Fibroblast of the aortic adventitia (primary cell): ENCODE results near the gene TEX48. TPM values are rescaled to one million over a fixed set of nuclear protein-coding genes. Genes with fewer than 3 reads are reported as not detected.

Source experiments
- DNase-seq: peaks from one replicate; pipeline ENCODE4 v3.0.0-alpha.2; 2010; ENCODE audit warnings: low read depth
- H3K4me3 ChIP-seq: 2 replicates; pipeline ENCODE4 v1.5.1; 2011; ENCODE audit warnings: low read depth, mild to moderate bottlenecking, control low read depth, low read length, moderate library complexity
- total RNA-seq: library from RNA; depleted of rRNA; stranded (reverse); fragments of >200 nt; gene quantifications from 2 replicates; pipeline ENCODE4 v1.2.3, GENCODE V29; 2012; ENCODE audit warnings: low replicate concordance
- TF ChIP-seq, protein P1 (sequence below): IDR thresholded peaks from 2 replicates; pipeline ENCODE4 v1.5.1; 2011; ENCODE audit warnings: mild to moderate bottlenecking, low read length, control low read depth, inconsistent platforms; ENCODE audit not compliant: insufficient read depth

TEX48 gene
- total RNA-seq, 1 donor = not detected

DNA sequence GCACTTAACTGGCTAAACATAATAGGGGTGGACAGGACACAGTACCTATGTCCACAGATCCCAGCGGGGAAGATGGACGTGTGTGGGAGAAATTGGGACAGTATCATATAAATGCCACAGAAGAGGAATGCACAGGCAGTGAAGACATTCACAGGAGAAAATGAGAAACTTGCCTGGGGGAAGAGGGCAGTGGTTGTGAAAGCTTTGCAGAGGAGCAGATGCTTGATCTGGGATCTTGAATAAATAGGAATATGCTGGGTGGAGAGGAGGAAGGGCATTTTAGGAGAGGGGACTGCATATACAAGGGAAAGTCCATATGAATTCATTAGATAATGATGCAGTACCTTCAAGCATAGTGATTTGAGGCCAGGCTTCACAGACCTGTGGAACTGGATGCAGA, 57.3 kb downstream of the TEX48 start:
- TF ChIP-seq, protein P1, sequence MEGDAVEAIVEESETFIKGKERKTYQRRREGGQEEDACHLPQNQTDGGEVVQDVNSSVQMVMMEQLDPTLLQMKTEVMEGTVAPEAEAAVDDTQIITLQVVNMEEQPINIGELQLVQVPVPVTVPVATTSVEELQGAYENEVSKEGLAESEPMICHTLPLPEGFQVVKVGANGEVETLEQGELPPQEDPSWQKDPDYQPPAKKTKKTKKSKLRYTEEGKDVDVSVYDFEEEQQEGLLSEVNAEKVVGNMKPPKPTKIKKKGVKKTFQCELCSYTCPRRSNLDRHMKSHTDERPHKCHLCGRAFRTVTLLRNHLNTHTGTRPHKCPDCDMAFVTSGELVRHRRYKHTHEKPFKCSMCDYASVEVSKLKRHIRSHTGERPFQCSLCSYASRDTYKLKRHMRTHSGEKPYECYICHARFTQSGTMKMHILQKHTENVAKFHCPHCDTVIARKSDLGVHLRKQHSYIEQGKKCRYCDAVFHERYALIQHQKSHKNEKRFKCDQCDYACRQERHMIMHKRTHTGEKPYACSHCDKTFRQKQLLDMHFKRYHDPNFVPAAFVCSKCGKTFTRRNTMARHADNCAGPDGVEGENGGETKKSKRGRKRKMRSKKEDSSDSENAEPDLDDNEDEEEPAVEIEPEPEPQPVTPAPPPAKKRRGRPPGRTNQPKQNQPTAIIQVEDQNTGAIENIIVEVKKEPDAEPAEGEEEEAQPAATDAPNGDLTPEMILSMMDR = no peak
- no peak for DNase-seq
- no peak overlapping the region for H3K4me3 ChIP-seq

DNA sequence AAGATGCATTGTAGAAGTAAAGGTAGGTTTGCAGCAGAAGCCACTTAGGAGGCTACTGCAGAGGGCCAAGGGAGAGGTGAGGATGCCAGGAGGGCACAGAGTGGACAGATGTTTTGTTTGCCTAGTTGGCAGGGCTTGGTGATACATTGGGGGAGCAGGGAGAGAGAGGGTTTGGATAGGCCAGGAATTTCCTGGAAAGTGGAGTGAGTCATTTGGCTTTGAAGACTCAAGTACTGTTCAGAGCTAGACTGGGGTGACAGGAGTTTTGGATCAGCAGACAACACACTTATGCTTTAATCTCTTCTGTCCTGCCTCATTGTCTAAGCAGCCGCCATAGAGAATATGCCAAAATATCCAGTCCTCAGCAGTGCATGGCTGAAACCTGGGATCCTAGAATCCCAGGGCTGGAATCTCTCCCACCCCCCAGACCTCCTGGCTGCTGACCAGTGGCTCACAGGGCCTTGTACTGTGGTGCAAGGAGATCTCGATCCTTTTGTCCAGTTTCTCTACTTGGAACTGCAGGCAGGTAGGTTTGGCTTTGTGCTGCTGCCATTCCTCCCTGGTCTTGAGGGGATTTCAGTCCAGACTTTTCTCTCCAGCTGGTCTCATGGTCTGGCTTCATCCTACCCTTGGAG, 59.9 kb downstream of the TEX48 start:
- TF ChIP-seq, protein P1 = no peak
- DNase-seq = peak; percentile 96
- H3K4me3 ChIP-seq = no peak overlapping the region

DNA sequence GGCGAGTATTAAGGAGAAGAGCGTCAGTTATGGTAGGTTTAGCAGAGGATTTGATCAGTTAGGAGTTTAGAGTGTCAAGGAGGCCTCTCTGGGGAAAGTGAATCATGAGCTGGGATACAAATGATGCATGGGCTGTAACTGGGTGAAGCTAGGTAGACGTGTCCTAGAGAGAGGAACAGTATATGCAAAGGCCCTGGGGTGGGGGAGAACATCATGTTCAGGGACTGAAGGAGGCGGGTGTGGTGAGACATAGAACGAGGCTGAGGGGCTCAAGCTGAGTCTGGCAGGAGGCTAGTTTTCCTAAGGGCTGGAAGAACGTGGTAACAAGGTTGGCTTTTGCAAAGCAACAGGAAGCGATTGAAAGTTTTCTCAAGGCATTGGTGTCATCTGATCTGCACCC, 60.4 kb downstream of the TEX48 start:
- TF ChIP-seq, protein P1 = no peak
- no peak for DNase-seq
- no peak overlapping the region for H3K4me3 ChIP-seq

DNA sequence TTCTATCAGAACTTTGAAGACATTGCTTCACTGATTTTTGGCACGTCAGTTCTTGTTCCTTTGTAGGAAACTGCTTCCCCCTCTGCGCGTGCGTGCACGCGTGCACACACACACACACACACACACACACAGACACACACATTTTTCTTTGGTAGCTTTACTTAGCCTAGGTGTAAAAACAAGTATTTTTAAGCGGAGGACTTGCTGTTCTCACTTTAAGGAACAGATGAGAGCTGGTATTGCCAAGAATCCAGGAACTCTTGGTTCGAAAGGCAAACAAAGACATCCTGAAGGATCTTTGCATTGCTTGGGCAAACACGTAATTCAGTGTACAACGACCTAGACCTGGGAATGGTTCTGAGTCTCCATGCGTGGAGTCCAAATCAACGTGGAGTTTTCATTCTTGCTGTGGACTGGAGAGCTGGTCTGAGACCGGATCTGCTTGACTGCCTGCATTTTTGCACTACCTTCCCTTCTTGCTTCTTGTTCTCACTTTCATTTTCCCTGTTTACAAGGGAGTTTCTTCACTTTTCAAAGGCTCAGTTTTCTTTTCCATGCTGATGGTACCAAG, 62.7 kb downstream of the TEX48 start:
- TF ChIP-seq, protein P1 = no peak
- H3K4me3 ChIP-seq = no peak overlapping the region
- DNase-seq = no peak

DNA sequence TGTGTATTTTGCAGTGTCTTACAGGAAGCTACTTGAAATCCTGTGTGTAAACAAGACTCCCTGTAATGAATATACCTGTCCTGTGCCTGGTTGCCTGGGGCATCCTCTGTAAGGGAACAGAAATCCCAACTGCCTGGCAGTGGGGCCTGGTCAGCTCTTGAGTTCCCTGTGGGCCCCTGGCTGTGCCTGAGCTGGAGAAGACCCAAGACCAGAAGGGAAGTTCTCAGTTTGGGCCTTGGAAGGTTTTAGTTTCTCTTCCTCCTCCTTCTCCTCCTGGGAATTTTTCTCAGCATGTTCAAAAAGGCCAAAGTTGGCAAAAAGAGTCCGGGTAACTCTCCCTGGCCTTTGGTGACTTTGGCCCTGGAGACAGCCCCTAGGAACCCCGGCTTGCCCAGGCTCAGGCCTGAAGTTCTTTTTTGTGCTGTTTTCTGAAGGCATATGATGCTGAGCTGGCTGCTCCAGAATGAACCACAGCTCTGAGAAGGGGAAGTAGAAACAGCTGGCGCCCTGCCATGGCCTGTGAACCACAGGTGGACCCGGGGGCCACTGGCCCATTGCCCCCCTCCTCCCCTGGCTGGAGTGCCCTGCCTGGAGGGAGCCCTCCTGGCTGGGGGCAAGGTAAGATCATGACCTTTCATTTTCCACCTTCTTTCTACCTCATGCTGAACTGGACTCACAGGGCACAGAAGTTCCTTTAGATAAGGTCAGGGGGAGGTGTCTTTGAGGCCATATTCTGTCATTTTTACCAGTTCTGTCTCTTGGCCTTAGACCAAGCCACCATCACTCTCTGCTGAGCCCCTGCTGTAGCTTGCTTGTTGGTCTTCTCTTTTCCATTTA, 65.1 kb downstream of the TEX48 start:
- TF ChIP-seq, protein P1 = no peak
- no peak for DNase-seq
- no peak overlapping the region for H3K4me3 ChIP-seq

Other genes starting within 250 kb of the TEX48 start
- 2.1 and 3.5 TPM in 2 replicates for gene WHRN, start 176.7 kb downstream of the TEX48 start, total RNA-seq
- 88.2 and 128 TPM in 2 replicates for gene ATP6V1G1, start 94.4 kb downstream of the TEX48 start, total RNA-seq
- 4.9 and 12.0 TPM in 2 replicates for gene TMEM268, start 70.9 kb downstream of the TEX48 start, total RNA-seq
- gene TEX53, start 24.4 kb downstream of the TEX48 start, total RNA-seq = not detected in 2 replicates
- gene TNFSF15, start 123.8 kb upstream of the TEX48 start, total RNA-seq = 0.41 and 2.4 TPM in 2 replicates
- gene TNFSF8, start 248.4 kb upstream of the TEX48 start, total RNA-seq = not detected in 2 replicates